PC-3 (cell line): ENCODE measurements around the gene RPL29.

ENCODE experiments used
- CTCF ChIP-seq: fragments of 300-600 bp; sonication (generic); conservative IDR thresholded peaks from 2 replicates; pipeline ENCODE4 v1.5.1; 2017; ENCODE audit warnings: antibody characterized with exemption, low read depth, mild to moderate bottlenecking, low read length
- EZH2 ChIP-seq: fragments of 300-600 bp; sonication (generic); IDR thresholded peaks from one replicate; pipeline ENCODE4 v1.6.1; 2017; ENCODE audit warnings: antibody characterized with exemption, mild to moderate bottlenecking, low read length; ENCODE audit not compliant: unreplicated experiment
- EZH2phosphoT487 ChIP-seq: fragments of 300-600 bp; sonication (generic); IDR thresholded peaks from 2 replicates; pipeline ENCODE4 v1.6.1; 2018; ENCODE audit warnings: mild to moderate bottlenecking, antibody characterized with exemption, low read length, borderline replicate concordance

- TF ChIP-seq CTCF (no peak), EZH2 (no peak), EZH2phosphoT487 (no peak)
These were observed 31.7 kb downstream of the RPL29 start for GRCh38 chr3:51963951-51964451.
